GM18909 (cell line): ENCODE measurements around the gene GABPB1.
A peak's percentile ranks its signal among the peaks of the same experiment; 100 is the strongest.
"Not testable (repeated sequence)": the region's sequence is repeated elsewhere in the genome, so short reads cannot be mapped to it uniquely, and the experiment has no call there.

Experiments used
- ATAC-seq: cut with Tn5 transposase; IDR thresholded peaks from one replicate; pipeline ENCODE4 v1.9.1; 2021; ENCODE audit warnings: mild to moderate bottlenecking; ENCODE audit not compliant: unreplicated experiment, poor library complexity

GABPB1 gene

GRCh38 chr15:50354838-50355618, at the start of gene GABPB1:
Gene GABPB1, minus strand, starts transcription at chr15:50355198. Its CDS starts 45,400 bp downstream, at chr15:50309798.
- ATAC-seq = peak; percentile 53

- ATAC-seq = not testable (repeated sequence)
Observed at GRCh38 chr15:50391561-50391960, 36.6 kb upstream of the GABPB1 start.

- ATAC-seq = peak; percentile 92
Observed at GRCh38 chr15:50390554-50391264, 35.7 kb upstream of the GABPB1 start.

GRCh38 chr15:50382408-50382807, 27.4 kb upstream of the GABPB1 start:
- ATAC-seq = not testable (repeated sequence)

- ATAC-seq = no peak
Observed at GRCh38 chr15:50381438-50381837, 26.4 kb upstream of the GABPB1 start.

GRCh38 chr15:50380089-50380488, 25.1 kb upstream of the GABPB1 start:
- ATAC-seq = no peak

GRCh38 chr15:50379413-50379812, 24.4 kb upstream of the GABPB1 start:
- ATAC-seq = not testable (repeated sequence)

GRCh38 chr15:50378776-50379175, 23.8 kb upstream of the GABPB1 start:
- no peak for ATAC-seq

GRCh38 chr15:50377867-50378751, 23.1 kb upstream of the GABPB1 start:
- peak; percentile 97 for ATAC-seq

- not testable (repeated sequence) for ATAC-seq
Observed at GRCh38 chr15:50369564-50369963, 14.6 kb upstream of the GABPB1 start.

GRCh38 chr15:50365971-50366370, 11.0 kb upstream of the GABPB1 start:
- ATAC-seq = no peak

- no peak for ATAC-seq
Observed at GRCh38 chr15:50365570-50365969, 10.6 kb upstream of the GABPB1 start.

- ATAC-seq = no peak
Observed at GRCh38 chr15:50363612-50364011, 8.6 kb upstream of the GABPB1 start.

- ATAC-seq = no peak
Observed at GRCh38 chr15:50361756-50362155, 6.8 kb upstream of the GABPB1 start.

- no peak for ATAC-seq
Observed at GRCh38 chr15:50358845-50359244, 3.8 kb upstream of the GABPB1 start.

GRCh38 chr15:50355980-50356379, 982 bp upstream of the GABPB1 start:
- ATAC-seq = no peak

- peak; percentile 3 for ATAC-seq
Observed at GRCh38 chr15:50355619-50355905, 564 bp upstream of the GABPB1 start.

GRCh38 chr15:50353975-50354837, 792 bp downstream of the GABPB1 start:
- ATAC-seq = peak; percentile 34

- ATAC-seq = no peak
Observed at GRCh38 chr15:50353251-50353974, 1.6 kb downstream of the GABPB1 start.
